NB4 (cell line): ENCODE results near the gene CCDC120.

Experiments used
- CTCF ChIP-seq: IDR thresholded peaks from one replicate; pipeline ENCODE4 v1.5.1; 2012; ENCODE audit warnings: low read depth, low read length
- POLR2A ChIP-seq: IDR thresholded peaks from 2 replicates; pipeline ENCODE4 v1.6.1; 2011; ENCODE audit warnings: mild to moderate bottlenecking; ENCODE audit not compliant: insufficient read length; ENCODE audit errors: extremely low read depth

GRCh38 chrX:49116716-49117115, 57.9 kb downstream of the CCDC120 start:
- no peak for TF ChIP-seq CTCF
- no peak for TF ChIP-seq POLR2A
